HEK293 (cell line): Measurements from ENCODE around the gene PLK3.

Experiments
- AEBP2 ChIP-seq: fragments of 450-650 bp; formaldehyde crosslinking; IDR thresholded peaks from 2 replicates; pipeline ENCODE4 v1.5.1; 2016; ENCODE audit warnings: missing biosample characterization, missing genetic modification characterization, borderline replicate concordance
- GLIS2 ChIP-seq: fragments of 450-650 bp; formaldehyde crosslinking; IDR thresholded peaks from 2 replicates; pipeline ENCODE4 v1.5.1; 2016; ENCODE audit warnings: missing biosample characterization, missing genetic modification characterization
- PRDM2 ChIP-seq: fragments of 450-650 bp; formaldehyde crosslinking; IDR thresholded peaks from 2 replicates; pipeline ENCODE4 v1.5.1; 2016; ENCODE audit warnings: missing biosample characterization, missing genetic modification characterization, borderline replicate concordance
- SALL2 ChIP-seq: fragments of 450-650 bp; formaldehyde crosslinking; IDR thresholded peaks from 2 replicates; pipeline ENCODE4 v1.5.0; 2017; ENCODE audit warnings: missing biosample characterization, mild to moderate bottlenecking, missing genetic modification characterization, borderline replicate concordance
- SETDB1 ChIP-seq: IDR thresholded peaks from one replicate; pipeline ENCODE4 v1.6.1; 2017; ENCODE audit warnings: mild to moderate bottlenecking, low read length, moderate library complexity, mixed read lengths; ENCODE audit not compliant: insufficient read length
- SP7 ChIP-seq: fragments of 450-650 bp; formaldehyde crosslinking; IDR thresholded peaks from 2 replicates; pipeline ENCODE4 v1.5.1; 2016; ENCODE audit warnings: missing biosample characterization, missing genetic modification characterization
- ZBTB10 ChIP-seq: fragments of 450-650 bp; formaldehyde crosslinking; IDR thresholded peaks from 2 replicates; pipeline ENCODE4 v1.5.1; 2016; ENCODE audit warnings: missing biosample characterization, missing genetic modification characterization
- ZNF184 ChIP-seq: fragments of 450-650 bp; IDR thresholded peaks from 2 replicates; pipeline ENCODE4 v1.5.1; 2018; ENCODE audit warnings: missing biosample characterization, mild to moderate bottlenecking, missing genetic modification characterization
- ZNF274 ChIP-seq, 2 experiments: fragments of 200-500 bp in 1 of 2; fragments of 450-650 bp in 1 of 2; sonication (Bioruptor generic) in 1 of 2; formaldehyde crosslinking in 1 of 2; IDR thresholded peaks; 2 replicates each; pipeline versions ENCODE4 v1.5.1 to v1.6.1; 2014 to 2016; ENCODE audit warnings: borderline replicate concordance in 1 of 2, inconsistent platforms in 1 of 2, low read length in 1 of 2, missing biosample characterization in 1 of 2, missing genetic modification characterization in 1 of 2
- ZNF398 ChIP-seq: fragments of 450-650 bp; formaldehyde crosslinking; IDR thresholded peaks from 2 replicates; pipeline ENCODE4 v1.5.1; 2017; ENCODE audit warnings: missing biosample characterization, missing genetic modification characterization
- ZNF518A ChIP-seq: fragments of 450-650 bp; formaldehyde crosslinking; conservative IDR thresholded peaks from 2 replicates; pipeline ENCODE4 v1.5.1; 2016; ENCODE audit warnings: low read depth, missing biosample characterization, missing genetic modification characterization
- ZNF600 ChIP-seq: fragments of 450-650 bp; formaldehyde crosslinking; IDR thresholded peaks from 2 replicates; pipeline ENCODE4 v1.5.1; 2016; ENCODE audit warnings: missing biosample characterization, missing genetic modification characterization
- ZNF639 ChIP-seq: fragments of 450-650 bp; formaldehyde crosslinking; IDR thresholded peaks from 2 replicates; pipeline ENCODE4 v1.5.1; 2016; ENCODE audit warnings: missing biosample characterization, missing genetic modification characterization
- TF ChIP-seq, protein P1 (sequence below): fragments of 450-650 bp; formaldehyde crosslinking; IDR thresholded peaks from 2 replicates; pipeline ENCODE4 v1.5.1; 2017; ENCODE audit warnings: missing biosample characterization, missing genetic modification characterization

Gene PLK3

DNA sequence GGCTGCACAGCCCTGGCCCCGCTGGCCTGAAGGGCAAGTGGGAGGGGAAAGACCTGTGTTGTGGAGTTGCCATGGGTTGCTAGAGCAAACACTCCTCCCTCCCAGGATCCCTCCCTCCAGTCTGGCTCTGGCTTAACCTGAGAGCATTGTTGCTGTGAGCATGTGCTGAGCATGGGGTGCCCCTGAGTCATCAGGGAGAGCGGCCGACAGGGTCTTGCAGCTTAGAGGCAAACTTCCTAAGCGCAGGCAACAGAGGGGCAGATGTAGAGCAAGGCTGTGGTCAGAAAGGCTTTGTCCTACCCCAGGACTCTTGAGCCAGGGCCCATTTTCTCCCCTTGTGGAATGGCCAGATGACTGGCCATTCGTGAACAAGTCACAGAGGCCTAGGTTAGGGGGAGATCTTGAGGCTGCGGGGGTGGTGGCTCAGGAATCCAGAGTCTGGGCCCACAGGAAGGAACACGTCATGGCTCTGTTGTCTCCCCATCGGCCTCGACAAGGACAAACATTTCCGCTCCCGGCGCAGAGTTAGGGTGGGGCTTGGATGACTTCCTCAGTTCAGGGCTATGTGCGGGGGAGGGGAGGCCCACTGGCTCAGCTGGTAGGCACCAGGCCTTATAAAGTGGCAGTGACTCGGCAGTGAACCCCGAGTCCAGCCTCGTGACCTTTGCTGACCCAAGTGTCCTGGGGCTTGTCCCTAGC lies 7.3 kb downstream of the PLK3 start (continued):
- TF ChIP-seq PRDM2 (tag by site-specific recombination): no peak
- peak; percentile 99 for TF ChIP-seq ZNF600 (tag by site-specific recombination)
- 0 out of 2 replicates have a peak, but pooled peaks have one; percentile 15 for TF ChIP-seq ZNF639 (tag by site-specific recombination)
- no peak for TF ChIP-seq AEBP2
- peak; percentile 70 for TF ChIP-seq SETDB1
- no peak for TF ChIP-seq ZNF274 (IDR thresholded peaks at IDR 0.05; ENCODE audit: low read length)
- TF ChIP-seq ZNF274 (tag by site-specific recombination; IDR thresholded peaks at IDR 0.05; ENCODE audit: borderline replicate concordance): no peak
- no peak for TF ChIP-seq ZNF184 (tag by site-specific recombination)
- TF ChIP-seq ZNF518A: peak; percentile 51
- peak; percentile 89 for TF ChIP-seq GLIS2 (tag by site-specific recombination)
- TF ChIP-seq, protein P1, sequence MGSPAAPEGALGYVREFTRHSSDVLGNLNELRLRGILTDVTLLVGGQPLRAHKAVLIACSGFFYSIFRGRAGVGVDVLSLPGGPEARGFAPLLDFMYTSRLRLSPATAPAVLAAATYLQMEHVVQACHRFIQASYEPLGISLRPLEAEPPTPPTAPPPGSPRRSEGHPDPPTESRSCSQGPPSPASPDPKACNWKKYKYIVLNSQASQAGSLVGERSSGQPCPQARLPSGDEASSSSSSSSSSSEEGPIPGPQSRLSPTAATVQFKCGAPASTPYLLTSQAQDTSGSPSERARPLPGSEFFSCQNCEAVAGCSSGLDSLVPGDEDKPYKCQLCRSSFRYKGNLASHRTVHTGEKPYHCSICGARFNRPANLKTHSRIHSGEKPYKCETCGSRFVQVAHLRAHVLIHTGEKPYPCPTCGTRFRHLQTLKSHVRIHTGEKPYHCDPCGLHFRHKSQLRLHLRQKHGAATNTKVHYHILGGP: no peak
- peak; percentile 71 for TF ChIP-seq SP7 (tag by site-specific recombination)
- TF ChIP-seq ZNF398 (tag by site-specific recombination): peak; percentile 34; the same call in 1 of the 2 replicates
- no peak for TF ChIP-seq SALL2
- TF ChIP-seq ZBTB10: peak; percentile 56
